ENCODE data around the gene ADPRM.

ADPRM gene

DNA sequence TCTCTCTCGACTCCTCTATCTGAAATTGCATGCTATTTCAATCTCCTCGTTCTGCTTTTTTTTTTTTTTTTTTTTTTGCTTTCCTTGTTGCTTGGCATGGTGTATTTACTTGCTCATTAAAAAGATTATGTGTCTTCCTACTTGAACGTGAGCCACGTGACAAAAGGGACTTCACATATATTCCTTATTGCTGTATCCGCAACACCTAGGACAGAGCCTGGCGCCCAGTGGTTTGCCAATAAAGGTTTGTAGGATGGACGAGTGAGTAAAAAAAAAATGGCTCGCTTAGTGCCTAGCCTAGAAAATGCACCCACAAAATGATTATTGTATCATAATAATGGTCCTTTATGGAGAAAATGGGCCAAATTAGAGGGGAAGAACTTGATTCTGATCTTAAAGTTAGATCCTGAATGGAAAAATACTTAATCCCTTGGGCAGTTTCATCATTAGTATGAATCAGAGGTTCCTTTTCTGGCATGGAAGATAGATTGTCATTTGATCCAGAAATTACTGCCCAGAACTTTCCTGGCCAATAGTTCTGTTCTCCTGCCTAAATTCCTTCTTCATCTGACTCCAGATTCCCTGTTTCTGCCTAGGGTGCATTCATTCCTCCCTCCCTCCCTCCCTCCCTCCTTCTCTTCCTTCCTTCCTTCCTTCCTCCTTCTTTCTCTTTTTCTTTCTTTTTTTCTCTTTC is 46.1 kb downstream of the ADPRM start:
- DNase-seq, result no peak

DNA sequence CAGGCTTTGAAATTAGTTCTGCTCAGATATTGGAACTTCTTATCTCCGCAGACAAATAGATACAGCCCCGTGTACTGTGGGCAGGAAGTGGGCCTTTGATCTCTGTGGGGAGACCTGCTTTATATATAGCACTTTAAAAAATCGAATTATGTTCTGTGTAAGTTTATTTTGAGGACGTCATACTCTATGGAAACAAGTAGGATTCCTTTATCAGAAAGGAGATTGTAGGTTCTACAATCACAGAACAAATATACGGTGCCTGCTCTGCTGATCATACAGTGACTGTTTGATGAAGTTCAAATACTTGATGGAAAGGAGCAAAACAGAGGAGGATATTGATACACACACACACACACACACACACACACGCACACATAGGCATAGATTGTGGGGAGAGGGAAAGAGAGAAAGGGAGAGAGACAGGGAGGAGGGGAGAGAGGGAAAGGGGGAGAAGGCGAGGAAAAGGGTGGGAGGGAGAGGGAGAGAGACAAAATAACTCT is 47.2 kb downstream of the ADPRM start:
- DNase-seq, result no peak

DNA sequence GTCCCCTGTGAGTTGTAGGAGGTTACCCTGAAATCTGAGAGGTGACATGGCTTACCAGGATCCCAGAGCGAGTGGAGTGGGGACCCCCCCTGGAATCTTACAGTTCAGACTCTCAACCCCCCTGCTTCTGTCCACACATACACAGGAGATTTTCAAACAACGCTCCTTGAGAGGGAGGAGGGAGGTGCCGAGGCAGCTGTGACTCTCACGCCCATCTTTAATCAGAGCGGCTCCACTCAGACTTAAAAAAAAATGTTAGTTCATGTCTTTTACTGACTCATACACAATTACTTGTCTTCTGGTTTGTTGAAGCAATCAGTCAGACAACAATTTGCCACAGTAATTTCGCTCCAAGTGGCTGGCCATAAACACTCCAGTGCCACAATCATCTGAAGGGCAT is 47.8 kb downstream of the ADPRM start:
- DNase-seq, result no peak

DNA sequence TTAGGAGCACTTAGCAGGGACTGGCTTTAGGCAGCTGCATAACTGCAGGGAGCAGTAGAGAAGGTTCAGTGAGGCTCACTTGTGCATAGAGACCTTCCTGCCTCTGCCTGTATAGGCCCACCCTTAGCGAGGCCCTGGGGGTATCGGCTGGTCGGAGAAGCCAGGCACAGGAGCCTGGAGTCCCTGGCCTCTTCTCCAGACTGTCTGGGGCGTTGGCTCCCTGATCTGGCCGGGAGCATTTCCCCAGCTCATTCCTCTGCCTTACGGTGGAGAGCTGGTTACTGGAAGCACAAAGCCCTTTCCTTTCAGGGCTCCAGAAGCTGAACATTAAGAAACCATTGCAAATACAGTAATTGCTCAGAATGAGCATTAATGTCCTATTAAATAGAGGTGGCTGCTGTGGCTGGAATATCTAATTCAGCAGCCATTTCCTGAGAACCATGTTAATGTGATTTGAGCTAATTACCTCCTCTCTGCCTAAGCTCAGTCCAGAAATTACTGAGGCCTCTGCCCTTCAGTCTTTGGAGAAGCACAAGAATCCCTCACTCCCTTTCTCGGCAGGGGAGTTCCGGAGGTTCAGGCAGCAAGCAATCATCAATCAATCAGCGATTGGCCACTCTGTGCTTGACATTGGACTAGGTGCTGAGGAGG is 51.3 kb downstream of the ADPRM start:
- no peak for DNase-seq

DNA sequence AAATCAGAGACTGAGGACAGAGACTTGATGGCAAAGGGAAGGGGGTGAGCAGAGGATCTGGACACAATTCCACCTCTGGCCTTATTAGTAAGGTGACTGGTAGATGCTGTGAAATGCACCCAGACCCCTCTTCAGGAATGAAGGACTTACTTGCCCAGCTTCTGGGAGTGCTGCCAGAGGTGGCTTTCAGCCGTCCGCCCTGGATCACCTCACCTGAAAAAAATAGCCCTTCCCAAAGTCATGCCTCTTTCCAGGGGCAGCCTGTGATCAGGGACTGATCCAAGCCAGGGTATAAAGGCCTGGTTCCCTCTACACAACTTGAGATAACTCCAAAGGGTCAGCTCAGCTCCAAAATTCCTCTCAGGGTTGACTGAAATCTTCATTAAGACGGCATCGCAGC is 52.8 kb downstream of the ADPRM start:
- no peak for DNase-seq

DNA sequence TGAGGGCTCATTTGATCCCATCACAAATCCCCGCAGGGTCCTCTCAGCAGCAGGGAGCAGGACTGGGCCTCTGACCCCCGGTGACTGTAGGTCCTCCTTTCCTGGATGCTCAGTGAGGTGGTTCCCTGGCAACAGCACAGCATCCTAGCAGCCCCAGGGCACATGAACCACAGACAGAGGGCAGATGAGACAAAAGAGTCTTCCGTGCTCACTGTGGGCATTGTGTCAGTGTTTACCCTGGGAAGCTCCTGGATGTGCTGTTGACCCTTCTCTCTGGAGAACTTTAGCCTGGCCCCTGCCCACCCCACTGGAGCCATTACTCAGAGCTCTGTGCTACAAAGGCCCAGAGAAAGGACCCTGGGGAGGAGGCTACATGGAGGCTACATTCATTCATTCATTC is 54.2 kb downstream of the ADPRM start:
- DNase-seq, result no peak

DNA sequence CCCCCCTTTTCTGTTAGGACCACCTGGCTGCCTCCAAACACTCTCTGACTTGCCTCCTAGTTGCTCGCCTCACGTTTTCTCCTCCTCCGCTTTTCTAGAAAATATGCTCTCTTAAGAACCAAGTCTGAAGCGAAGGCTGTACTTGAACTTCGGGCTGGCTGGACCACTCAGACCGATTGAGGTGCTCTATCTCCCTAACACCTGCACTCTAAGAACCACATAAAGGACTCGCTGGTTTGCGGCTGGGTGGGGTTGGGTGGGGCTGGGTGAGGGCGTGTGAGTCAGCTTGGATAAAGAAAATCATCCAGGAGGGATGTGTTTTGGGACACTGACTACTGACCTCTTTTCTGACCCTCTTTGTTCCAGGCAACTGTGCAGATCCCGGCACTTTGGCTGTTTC is 55.3 kb downstream of the ADPRM start:
- no peak for DNase-seq

DNA sequence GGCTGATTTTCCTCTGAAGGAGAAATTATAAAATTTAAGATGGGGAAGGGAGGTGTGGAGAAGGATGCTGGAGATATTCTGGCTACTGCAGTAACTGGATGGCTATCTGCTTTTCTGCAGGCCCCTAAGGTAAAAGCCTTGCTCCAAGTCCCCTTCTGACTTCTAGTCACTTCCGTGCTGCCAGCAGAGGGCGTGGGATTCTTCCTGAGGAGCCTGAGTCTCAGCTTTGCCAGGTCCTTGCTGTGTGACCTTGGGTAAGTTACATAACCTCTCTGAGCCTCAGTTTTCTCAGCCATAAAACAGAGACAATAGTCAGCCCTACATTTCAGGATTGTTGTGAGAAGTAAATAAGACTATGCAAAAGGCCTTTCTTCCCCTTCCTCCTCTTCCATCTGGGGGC is 56.7 kb downstream of the ADPRM start:
- DNase-seq, result peak; percentile 12

DNA sequence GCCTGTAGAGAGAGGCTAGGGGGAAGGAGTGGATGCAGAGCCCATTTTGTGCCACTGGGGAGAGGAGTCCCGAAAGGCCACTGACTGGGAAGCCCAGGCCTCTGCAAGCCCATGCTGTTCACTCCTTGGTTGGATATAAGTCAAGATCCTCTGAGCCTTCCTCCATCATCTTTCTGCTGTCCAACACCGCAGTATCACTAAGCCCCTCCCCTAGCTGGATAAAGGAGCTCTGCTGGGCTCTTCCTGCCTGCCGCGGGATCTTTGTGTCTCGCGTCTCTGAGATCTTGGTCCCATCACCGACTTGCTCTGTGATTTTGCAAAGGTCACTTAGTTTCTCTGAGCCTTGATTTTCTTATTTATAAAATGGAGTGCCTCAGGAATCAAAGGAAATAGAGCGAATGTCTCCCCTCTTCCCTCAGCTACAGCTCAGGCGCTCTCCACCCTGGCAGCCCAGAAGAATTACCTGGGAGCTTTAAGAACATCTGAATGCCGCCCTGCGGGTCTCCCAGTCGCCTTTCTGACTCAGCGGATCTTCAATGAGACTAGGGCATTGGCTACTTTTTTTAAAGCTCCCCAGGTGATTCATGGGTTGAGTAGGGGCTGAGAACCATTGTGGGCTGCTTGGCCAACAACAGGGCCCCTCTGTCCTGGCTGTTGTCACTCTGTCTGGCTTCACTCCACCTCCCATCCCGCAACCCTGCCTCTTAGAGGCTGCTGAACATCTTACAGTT is 57.6 kb downstream of the ADPRM start:
- DNase-seq, result no peak

DNA sequence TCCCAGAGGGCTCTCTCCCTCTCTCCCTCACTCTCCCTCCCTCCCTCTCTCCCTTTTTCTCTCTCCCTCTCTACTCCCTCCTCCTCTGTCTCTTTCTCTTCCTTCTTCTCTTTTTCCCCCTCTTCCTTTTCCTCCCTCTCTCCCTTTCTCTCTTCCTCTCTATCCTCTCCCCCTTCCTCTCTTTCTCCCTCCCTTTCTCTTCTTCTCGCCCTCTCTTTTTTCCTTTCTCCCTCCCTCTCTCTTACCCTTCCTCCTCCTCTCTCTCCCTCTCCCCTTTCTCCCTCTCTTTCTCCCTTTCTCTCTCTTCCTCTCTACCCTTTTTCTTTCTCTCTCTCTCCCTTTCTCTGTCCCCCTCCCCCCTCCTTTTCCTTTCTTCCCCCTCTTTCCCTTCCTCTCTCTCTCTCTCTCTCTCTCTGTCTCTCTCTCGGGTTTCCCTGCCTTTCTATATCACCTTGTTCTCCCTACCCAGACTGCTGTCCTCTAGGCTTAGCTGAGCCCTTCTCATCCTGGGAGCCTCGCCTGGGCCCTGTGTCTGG is 58.3 kb downstream of the ADPRM start:
- DNase-seq, result no peak

DNA sequence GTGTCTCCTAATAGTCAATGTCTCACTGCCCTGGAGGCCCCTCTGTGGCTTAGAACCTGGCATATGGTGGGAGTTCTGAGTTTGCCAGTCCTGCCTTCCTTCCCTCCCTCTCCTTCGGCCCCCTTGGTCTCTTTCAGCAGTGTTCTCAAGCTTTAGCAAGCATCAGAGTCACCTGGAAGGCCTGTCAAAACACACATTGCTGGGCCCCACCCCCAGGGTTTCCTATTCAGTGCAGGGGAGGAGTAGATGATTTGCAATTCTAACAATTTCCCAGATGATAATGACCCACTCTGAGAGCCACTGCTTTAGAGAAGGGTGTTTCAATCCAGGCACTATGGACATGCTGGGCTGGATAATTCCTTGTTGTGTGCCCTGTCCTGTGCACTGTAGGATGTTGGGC is 58.8 kb downstream of the ADPRM start:
- no peak for DNase-seq

DNA sequence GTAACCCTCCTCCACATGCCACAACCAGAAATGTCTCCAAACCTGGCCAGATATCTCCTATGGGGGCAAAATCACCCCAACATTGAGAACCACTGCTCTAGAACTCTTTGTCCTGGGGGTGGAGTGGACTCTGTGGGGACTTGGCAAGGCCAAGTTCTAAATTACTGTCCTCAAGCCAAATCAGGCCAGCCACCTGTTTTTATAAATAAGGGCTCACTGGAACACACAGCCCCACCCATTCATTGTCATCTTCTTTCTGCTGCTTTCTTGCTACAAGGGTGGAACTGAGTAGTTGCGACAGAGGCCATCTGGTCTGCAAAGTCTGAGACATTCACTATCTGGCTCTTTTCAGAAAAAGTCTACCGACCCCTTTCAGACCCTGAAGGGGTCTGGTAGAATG is 59.2 kb downstream of the ADPRM start:
- DNase-seq, result no peak

DNA sequence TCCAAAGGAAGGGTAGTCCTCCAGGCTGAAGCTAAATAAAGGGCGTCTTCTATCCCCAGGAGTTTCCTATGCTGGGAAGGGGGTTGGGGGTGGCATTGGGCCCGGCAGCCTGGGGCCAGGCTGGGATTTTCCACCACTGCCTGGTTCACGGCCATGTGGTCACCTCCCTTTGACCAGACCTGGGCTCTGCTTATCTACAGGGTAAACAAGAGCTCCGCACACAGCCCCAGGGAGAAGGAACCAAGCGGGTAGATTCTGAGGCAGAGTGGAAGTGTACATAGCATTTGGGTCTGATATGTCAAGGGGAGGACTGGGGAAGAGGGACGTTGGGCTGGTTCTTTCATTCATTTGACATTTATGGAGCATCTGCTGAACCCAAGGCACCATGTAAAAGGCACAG is 59.7 kb downstream of the ADPRM start:
- DNase-seq, result no peak

DNA sequence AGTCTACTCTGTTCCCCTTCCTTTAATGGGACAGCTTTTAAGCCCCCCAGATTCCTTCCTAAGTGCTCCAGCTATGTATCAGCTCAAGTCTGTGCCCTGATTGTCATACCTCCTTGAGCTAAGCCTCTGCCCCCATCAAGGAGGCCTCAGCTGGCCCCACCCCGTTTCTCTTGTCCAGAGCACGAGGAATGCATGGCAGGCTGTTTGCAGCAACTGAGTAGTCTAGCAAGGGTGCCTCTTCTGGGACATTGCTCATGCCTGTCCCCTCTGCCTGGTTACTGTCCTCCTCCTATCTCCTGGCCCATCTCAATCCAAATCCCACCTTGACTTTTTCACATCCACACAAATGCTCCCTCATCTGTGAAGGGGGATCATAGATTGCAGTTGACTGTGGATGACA is 60.3 kb downstream of the ADPRM start:
- DNase-seq, result no peak

DNA sequence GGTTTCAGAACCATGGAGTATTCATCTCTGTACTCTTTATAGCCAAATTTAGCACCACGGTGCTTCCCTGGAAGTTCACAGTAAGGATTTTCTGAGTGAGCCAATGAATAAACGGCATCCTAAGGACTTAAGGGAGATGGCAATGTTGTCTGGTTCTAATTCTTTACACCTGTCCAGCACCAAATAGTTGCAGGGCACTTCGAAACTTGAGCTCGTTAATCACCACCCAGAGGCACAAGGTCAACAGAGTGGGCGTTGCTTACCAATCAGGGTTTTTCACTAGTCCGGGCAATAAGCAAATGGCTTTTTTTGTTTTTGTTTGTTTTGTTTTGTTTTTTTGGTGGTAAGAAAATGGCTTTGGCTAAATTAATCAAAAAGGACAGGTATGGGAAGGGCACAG is 60.7 kb downstream of the ADPRM start:
- DNase-seq, result no peak
